HFF-Myc (cell line): ENCODE data around the gene FAM53C.

Experiments used
- DNase-seq: peaks from one replicate; pipeline ENCODE4 v3.0.0-alpha.2; 2011; ENCODE audit warnings: low read depth; ENCODE audit errors: extremely low read depth
- H3K4me3 ChIP-seq: replicated peaks from 2 replicates; pipeline ENCODE4 v1.5.1; 2011; ENCODE audit warnings: low read depth, mild to moderate bottlenecking, control low read depth, low read length
- CTCF ChIP-seq: IDR thresholded peaks from 2 replicates; pipeline ENCODE4 v1.5.1; 2012; ENCODE audit warnings: mild to moderate bottlenecking, low read depth, low read length, control low read depth; ENCODE audit errors: missing control alignments

The FAM53C gene

DNA sequence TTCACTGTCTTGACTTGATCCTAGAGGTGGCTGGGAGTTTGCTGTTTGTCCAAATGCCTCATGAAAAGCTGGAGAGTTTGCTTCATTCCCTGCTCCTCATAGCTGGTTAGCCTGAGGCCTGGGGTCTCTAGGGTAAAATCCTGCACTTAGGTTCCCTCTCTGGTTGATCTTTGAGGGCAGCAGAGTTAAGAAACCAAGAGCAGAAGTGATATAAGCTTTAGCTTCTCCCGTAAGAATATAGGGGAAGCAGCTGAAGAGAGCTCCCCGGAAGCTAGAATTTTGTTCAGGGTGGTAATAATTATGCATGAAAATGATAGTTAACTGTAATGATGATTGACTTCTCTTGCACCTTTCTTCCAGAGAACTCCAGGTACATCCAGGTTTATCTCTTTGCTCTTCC lies 1.4 kb downstream of the FAM53C start:
- TF ChIP-seq CTCF = no peak
- DNase-seq = no peak
- H3K4me3 ChIP-seq = peak overlapping the region; percentile 82

GRCh38 chr5:138340008-138340407 lies 1.9 kb downstream of the FAM53C start:
- DNase-seq = no peak
- peak overlapping the region; percentile 82 for H3K4me3 ChIP-seq

DNA sequence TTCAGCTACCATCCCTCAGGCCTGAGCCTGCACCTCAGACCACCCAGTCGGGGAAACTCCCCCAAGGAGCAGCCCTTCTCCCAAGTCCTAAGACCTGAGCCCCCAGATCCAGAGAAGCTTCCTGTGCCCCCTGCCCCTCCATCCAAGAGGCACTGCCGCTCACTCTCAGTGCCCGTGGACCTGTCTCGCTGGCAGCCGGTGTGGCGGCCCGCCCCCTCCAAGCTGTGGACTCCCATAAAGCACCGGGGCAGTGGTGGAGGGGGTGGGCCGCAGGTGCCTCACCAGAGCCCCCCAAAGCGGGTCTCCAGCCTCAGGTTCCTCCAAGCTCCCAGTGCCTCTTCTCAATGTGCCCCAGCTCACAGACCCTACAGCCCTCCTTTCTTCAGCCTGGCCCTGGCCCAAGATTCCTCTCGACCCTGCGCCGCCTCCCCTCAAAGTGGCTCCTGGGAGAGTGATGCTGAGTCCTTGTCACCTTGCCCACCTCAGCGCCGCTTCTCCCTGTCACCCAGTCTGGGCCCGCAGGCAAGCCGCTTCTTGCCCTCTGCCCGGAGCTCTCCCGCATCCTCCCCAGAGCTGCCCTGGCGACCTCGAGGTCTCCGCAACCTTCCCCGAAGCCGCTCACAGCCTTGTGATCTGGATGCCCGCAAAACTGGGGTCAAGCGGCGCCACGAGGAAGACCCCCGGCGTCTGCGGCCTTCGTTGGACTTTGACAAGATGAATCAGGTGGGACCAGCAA lies 7.0 kb downstream of the FAM53C start:
- H3K4me3 ChIP-seq = no peak overlapping the region
- TF ChIP-seq CTCF = no peak
- no peak for DNase-seq

More at GRCh38 chr5:138340008-138340407, 1.9 kb downstream of the FAM53C start:
- no peak for TF ChIP-seq CTCF

GRCh38 chr5:138346889-138347288 lies 8.8 kb downstream of the FAM53C start:
- no peak for DNase-seq
- no peak overlapping the region for H3K4me3 ChIP-seq
- no peak for TF ChIP-seq CTCF

GRCh38 chr5:138349852-138350562 lies 11.9 kb downstream of the FAM53C start:
- no peak for TF ChIP-seq CTCF
- H3K4me3 ChIP-seq = no peak overlapping the region
- no peak for DNase-seq

GRCh38 chr5:138350563-138350890 lies 12.5 kb downstream of the FAM53C start:
- no peak for DNase-seq

More at GRCh38 chr5:138350563-138350890, 12.5 kb downstream of the FAM53C start:
- no peak overlapping the region for H3K4me3 ChIP-seq
- no peak for TF ChIP-seq CTCF
